Cardiac septum (tissue), 1 donor: Measurements from ENCODE around the gene RALB. TPM values are rescaled to one million over a fixed set of nuclear protein-coding genes. Genes with fewer than 3 reads are reported as not detected.

ENCODE experiments used
- DNase-seq: peaks from one replicate; pipeline ENCODE4 v3.0.0-alpha.2; 2020; ENCODE audit warnings: low spot score
- intact Hi-C: fragments of 100-400 bp; cut with DNase I; formaldehyde crosslinking; loops from one replicate; pipeline ENCODE4 v1.14.0; 2022
- total RNA-seq: library from RNA; stranded (reverse); fragmentation: NEBNext Ultra II Directional; extraction: Animal tissue kit (Norgen Biotek cat#: 25700); gene quantifications from one replicate; pipeline ENCODE4 v1.2.1, GENCODE V29; 2021
- donor health status: DM: no; HTN: no; CAD: no.

Gene RALB
- total RNA-seq, 1 donor from 2014 or later: 49.9 TPM

DNA sequence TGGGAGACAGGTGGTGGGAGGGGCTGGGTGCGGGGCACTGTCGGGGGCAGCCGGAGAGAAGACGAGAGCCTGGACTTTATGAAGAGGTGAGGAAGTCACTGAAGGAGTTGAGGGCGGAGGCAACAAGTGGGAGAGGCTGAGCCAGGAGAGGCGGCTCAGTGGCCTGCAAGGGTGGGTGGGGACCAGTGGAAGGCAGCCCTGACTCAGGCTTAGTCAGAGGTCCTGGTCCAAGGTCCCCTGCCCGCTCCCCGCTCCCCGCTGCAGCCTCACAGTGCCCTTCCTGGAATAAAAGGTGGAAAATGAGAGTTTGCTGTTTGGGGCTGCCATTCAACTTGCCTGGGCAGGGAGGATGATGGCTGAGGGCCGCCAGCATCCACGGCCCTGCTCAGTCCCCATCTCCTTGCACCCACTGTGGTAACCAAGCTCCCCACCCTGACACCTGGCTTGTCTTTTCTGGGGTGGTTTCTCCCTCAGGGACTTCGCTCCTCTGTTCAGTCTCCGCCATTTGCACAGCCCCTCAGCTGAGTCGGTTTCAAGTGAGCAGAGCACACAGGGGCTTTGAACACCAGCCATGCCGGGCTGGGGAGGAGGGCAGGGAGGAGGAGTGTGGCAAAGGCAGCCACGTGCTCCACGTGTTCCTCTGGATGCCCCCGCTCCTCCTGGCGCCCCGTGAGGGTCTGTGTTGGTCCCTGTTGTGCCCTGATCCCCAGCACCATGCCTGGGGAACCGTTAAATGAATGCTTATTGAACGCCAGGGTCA lies 13.7 kb upstream of the RALB start:
- peak; percentile 78 for DNase-seq
- intact Hi-C loops: no loop called here

- peak; percentile 78 for DNase-seq
- intact Hi-C loops: no loop called here
These were observed 13.0 kb upstream of the RALB start for GRCh38 chr2:120239488-120240287.

DNA sequence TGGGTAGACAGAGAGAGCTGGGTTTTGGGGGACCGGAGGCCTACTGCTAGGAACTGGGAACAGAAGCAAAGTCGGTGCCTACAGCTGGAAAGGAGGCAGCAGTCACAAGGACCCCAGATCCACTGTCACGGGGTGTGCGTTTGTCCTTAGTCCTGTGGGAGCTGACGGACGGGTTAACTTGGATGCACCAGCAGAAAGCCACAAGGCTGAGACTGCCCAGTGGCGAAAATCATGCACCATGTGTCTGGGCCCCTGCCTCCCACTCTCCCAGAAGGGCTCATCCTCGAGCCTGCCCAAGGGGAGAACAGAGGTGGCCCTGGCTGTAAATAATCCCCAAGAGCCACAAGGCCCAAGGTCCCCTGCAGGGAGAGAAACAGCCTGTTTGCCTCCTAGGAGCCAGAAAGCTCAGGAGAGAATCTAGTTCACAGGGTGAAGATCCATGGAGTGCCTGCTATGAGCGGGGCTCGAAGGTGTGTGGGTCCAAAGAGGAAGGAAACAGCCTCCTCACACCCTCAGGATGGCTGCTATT lies 11.7 kb upstream of the RALB start:
- intact Hi-C loops: no loop called here
- DNase-seq: peak; percentile 73

GRCh38 chr2:120241684-120242083 lies 11.0 kb upstream of the RALB start:
- intact Hi-C loops: no loop called here
- no peak for DNase-seq

- DNase-seq: no peak
- intact Hi-C loops: no loop called here
These were observed 9.4 kb upstream of the RALB start for GRCh38 chr2:120243211-120243610.

GRCh38 chr2:120243875-120244553 lies 8.6 kb upstream of the RALB start:
- intact Hi-C loops: no loop called here
- peak; percentile 39 for DNase-seq

GRCh38 chr2:120244656-120245519 lies 7.8 kb upstream of the RALB start:
- peak; percentile 65 for DNase-seq
- intact Hi-C loops: no loop called here

DNA sequence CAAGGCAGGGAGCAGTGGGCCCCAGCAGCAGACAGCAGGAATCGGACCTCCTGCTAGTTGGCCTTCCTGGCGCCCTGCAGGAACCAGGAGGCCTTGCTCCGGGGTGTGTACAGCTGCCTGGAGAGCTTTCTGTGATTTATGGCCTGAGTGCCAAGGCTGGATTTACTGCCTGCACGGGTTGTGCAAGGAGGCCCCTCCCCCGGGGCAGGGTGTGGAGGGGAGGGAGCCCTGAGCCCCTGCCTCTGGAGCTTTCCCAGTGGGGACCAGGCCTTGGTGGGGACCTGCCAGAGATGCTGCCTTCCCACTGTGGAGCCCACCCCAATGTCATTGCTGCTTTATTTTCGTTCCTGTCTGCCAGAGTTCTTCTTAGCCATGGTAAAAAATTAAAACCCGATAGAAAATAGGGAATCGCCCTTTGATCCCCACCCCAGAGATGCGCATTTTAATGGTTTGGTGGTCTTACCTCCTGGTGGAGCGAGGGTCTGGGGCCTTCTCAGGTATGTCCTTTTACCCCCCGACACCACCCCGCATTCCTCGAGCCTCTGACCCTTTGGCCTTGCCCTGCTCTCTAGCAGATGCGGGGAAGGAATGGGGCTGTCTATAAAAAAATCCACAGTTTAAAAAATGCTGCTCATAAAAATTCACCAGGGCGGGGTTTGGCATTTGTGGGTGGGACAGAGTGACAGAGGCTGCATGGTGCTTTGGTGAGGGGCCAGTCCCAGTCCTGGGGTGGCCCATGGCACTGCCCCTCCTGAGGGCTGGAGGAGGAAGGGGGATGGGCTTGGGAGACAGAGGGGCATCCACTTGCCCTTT lies 6.9 kb upstream of the RALB start:
- intact Hi-C loops: no loop called here
- peak; percentile 46 for DNase-seq

GRCh38 chr2:120246546-120247300 lies 5.9 kb upstream of the RALB start:
- intact Hi-C loops: no loop called here
- peak; percentile 54 for DNase-seq

DNA sequence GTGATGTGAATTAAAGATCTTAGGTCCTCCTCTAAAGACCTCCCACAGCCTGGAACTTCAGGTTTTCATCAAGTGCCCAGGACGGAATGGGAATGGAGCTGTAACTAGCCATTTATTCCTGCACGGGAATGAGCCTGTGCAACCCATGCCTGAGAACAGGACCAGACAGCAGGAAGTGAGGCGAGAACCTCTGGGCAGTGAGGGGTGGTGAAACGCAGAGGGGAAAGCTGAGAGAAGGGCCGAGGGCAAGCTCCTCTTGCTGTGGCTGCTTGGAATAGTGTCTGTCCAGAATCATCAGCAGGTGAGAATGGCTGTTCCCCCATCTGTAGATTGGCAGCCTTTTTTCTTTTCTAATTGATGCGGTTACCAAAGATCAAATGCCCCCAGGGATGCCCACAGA lies 4.8 kb upstream of the RALB start:
- intact Hi-C loops: no loop called here
- DNase-seq: peak; percentile 35

- intact Hi-C loops: loop anchor here (10.0 kb wide), 1 partner anchor 64 kb away; no protein-coding TSS in a partner anchor
- peak; percentile 60 for DNase-seq
These were observed 2.0 kb upstream of the RALB start for GRCh38 chr2:120250640-120251039.

DNA sequence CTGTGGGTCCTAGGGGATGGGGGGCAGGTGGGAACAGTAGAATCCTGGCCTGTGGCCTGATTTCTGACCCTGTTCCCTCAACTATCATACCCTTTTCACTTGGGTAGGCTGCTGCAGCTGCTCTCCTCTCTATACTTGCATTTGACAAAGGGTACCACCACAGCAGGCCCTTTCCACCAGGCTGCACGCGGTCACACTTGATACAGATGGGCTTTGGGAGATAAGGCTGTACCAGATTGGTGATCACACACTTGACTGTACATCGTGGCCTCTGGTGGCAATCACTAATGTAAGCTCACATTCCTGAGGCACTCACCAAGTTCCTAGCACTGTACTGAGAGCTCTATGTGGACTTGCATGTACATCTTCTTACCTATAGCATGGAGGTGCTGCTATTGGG lies 1.6 kb upstream of the RALB start:
- intact Hi-C loops: loop anchor here (10.0 kb wide), 1 partner anchor 64 kb away; no protein-coding TSS in a partner anchor

DNA sequence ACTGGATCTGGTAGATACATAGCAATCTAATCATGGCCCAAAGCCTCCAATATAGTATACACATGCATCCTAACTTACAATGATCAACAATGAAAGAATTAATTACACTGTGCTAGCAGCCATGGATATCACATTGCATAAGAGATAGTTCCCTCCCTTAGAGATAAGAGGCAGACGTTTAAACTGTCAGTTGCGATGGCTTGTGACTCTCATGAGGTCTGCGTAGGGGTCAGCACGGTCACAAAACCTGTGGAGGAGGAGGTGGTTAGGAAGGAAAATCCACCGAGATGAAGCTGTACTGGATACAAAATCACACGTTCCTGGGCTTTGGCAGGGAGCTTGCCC lies 800 bp upstream of the RALB start:
- DNase-seq: no peak
- intact Hi-C loops: loop anchor here (1.0 to 10.0 kb wide), 3 partner anchors 29 to 63 kb away; partner anchors contain the start of gene TMEM185B

More for the DNA sequence above, 1.6 kb upstream of the RALB start:
- DNase-seq: peak; percentile 46

GRCh38 chr2:120253021-120253882 lies 600 bp downstream of the RALB start:
- intact Hi-C loops: loop anchor here (2.0 to 10.0 kb wide), 2 partner anchors 38 to 62 kb away; no protein-coding TSS in a partner anchor
- peak; percentile 94 for DNase-seq

DNA sequence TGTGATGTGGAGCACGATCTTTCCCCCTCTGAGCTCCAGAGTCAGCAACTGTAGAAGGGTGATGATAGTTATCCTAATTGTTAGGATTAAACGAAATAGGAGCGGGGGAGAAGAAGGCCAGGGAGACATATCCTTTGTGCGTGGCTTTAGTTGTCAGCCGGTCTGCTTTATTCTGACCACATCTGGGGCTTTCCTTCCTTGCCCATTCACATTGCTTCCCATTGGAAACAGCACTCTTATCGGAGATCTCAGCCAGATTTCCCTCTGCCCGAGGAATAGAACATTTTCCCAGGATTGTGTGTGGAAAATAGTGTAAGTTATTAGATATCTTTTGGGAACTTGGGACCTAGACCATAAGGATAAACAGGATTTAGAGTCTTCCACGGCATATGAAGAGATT lies 1.5 kb downstream of the RALB start:
- intact Hi-C loops: loop anchor here (10.0 kb wide), 1 partner anchor 61 kb away; no protein-coding TSS in a partner anchor
- no peak for DNase-seq

DNA sequence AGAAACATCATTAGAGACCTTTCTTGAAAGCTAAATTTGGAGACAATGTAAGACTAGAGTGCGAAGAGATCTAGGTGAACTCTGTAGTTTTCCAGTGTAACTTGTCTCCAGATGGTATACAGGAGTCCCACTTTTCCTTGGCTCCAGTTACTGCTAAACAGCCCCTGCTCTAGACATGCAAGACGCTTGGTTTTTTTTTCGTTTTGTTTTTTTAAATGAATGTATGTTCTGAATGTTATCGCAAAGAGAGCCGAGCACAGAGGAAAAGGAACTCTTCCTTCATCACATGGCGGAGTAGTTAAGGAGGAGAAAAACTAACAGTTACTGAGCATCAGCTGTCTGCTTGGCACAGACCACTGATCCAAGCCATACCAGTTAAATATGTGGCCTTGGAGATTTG lies 2.4 kb downstream of the RALB start:
- intact Hi-C loops: loop anchor here (10.0 kb wide), 1 partner anchor 60 kb away; no protein-coding TSS in a partner anchor
- DNase-seq: no peak
